PC-9 (cell line): ENCODE data around the gene ZNF467. TPM values are rescaled to one million over a fixed set of nuclear protein-coding genes. Genes with fewer than 3 reads are reported as not detected.

ENCODE experiments used
- BruUV-seq: library from RNA; stranded (reverse); fragments of 400-500 nt; replicated peaks from 2 replicates; lab custom pipeline; 2021; lab: Mats Ljungman, UMichigan
- CTCF ChIA-PET: fragments of 300-600 bp; sonication (Branson Sonifier 250); formaldehyde crosslinking; loops from one replicate; lab custom pipeline; 2022; ENCODE audit warnings: antibody characterized with exemption; lab: Charles Lee
- POLR2A ChIA-PET: fragments of 300-600 bp; sonication (Branson Sonifier 250); formaldehyde crosslinking; loops from one replicate; lab custom pipeline; 2022; ENCODE audit warnings: antibody characterized with exemption; ENCODE audit not compliant: unreplicated experiment; lab: Charles Lee
- DNase-seq, 2 experiments: peaks; one replicate each; pipeline versions ENCODE4 v3.0.0 to v3.0.0-alpha.2; 2015 to 2022; ENCODE audit warnings: mixed read lengths in 1 of 2
- H2AFZ ChIP-seq: fragments of 200-600 bp; sonication (generic); 2 replicates; pipeline ENCODE4 v1.8.1; 2017; ENCODE audit warnings: antibody characterized with exemption
- H3F3A ChIP-seq: fragments of 200-600 bp; sonication (generic); 2 replicates; pipeline ENCODE4 v1.8.1; 2017; ENCODE audit warnings: antibody characterized with exemption, mild to moderate bottlenecking, low read depth; ENCODE audit not compliant: insufficient read depth
- H3K27ac ChIP-seq: fragments of 200-600 bp; sonication (generic); 2 replicates; pipeline ENCODE4 v1.6.1; 2016; ENCODE audit warnings: mixed run types
- H3K27me3 ChIP-seq: fragments of 200-600 bp; sonication (generic); 2 replicates; pipeline ENCODE4 v1.6.1; 2016; ENCODE audit warnings: low read depth, mixed run types; ENCODE audit not compliant: insufficient read depth
- H3K36me3 ChIP-seq: fragments of 200-600 bp; sonication (generic); 2 replicates; pipeline ENCODE4 v1.6.1; 2016; ENCODE audit warnings: low read depth, mixed run types
- H3K4me1 ChIP-seq: fragments of 200-600 bp; sonication (generic); replicated peaks from 2 replicates; pipeline ENCODE4 v1.6.1; 2016; ENCODE audit warnings: mixed run types; ENCODE audit not compliant: insufficient read depth
- H3K4me2 ChIP-seq: fragments of 200-600 bp; sonication (generic); 2 replicates; pipeline ENCODE4 v1.6.1; 2017; ENCODE audit warnings: mixed run types
- H3K4me3 ChIP-seq: fragments of 200-600 bp; sonication (generic); 2 replicates; pipeline ENCODE4 v1.6.1; 2016; ENCODE audit warnings: mixed run types
- H3K79me2 ChIP-seq: fragments of 200-600 bp; sonication (generic); 2 replicates; pipeline ENCODE4 v1.6.1; 2017; ENCODE audit warnings: low read depth, mixed run types
- H3K9me2 ChIP-seq: fragments of 200-600 bp; sonication (generic); 2 replicates; pipeline ENCODE4 v1.8.1; 2017; ENCODE audit warnings: mild to moderate bottlenecking; ENCODE audit not compliant: insufficient read depth
- H3K9me3 ChIP-seq: fragments of 200-600 bp; sonication (generic); 2 replicates; pipeline ENCODE4 v1.8.1; 2016; ENCODE audit warnings: low read depth; ENCODE audit not compliant: insufficient read depth
- H4K20me1 ChIP-seq: fragments of 200-600 bp; sonication (generic); 2 replicates; pipeline ENCODE4 v1.8.1; 2017; ENCODE audit not compliant: insufficient read depth
- EZH2 ChIP-seq: fragments of 200-600 bp; sonication (generic); IDR thresholded peaks from 2 replicates; pipeline ENCODE4 v1.8.0; 2017; ENCODE audit warnings: antibody characterized with exemption, low read depth
- intact Hi-C: fragments of 100-400 bp; cut with micrococcal nuclease; formaldehyde crosslinking; loops from one replicate; pipeline ENCODE4 v1.10.0; 2022; ENCODE audit not compliant: unreplicated experiment
- total RNA-seq: library from RNA; stranded (reverse); gene quantifications from 2 replicates; pipeline ENCODE4 v1.2.3, GENCODE V29; 2021
- TF ChIP-seq, protein P1 (sequence below): fragments of 200-600 bp; sonication (generic); conservative IDR thresholded peaks from 2 replicates; pipeline ENCODE4 v1.6.1; 2017; ENCODE audit warnings: mixed run types, antibody characterized with exemption, mild to moderate bottlenecking, moderate library complexity

The ZNF467 gene
- total RNA-seq, 1 experiment from 2014 or later: 6.6 TPM

DNA sequence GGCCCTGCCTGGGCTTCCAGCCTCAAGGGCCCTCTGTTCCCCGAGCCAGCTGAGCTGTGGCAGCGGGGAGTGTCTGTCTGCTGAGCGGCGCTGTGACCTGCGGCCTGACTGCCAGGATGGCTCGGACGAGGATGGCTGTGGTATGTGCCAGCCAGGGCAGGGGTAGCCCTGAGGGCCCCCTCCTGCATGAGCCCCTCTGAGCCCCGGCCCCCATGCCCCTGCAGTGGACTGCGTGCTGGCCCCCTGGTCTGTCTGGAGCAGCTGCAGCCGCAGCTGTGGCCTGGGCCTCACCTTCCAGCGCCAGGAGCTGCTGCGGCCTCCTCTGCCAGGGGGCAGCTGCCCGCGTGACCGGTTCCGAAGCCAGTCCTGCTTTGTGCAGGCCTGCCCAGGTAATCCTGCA is 28.4 kb upstream of the ZNF467 start:
- no peak overlapping the region for H3K27ac ChIP-seq
- intact Hi-C loops: no loop called here
- ChIA-PET CTCF (interaction anchor here (0.6 kb wide), 1 partner anchor 27 kb away, joined by 3 read pairs; no protein-coding TSS in a partner anchor), POLR2A (no interaction called here)
- no peaks in the 10 kb centered on the region for H3K4me1 ChIP-seq
- H3K4me3 ChIP-seq: no peak overlapping the region
- no peak for TF ChIP-seq EZH2
- TF ChIP-seq, protein P1, sequence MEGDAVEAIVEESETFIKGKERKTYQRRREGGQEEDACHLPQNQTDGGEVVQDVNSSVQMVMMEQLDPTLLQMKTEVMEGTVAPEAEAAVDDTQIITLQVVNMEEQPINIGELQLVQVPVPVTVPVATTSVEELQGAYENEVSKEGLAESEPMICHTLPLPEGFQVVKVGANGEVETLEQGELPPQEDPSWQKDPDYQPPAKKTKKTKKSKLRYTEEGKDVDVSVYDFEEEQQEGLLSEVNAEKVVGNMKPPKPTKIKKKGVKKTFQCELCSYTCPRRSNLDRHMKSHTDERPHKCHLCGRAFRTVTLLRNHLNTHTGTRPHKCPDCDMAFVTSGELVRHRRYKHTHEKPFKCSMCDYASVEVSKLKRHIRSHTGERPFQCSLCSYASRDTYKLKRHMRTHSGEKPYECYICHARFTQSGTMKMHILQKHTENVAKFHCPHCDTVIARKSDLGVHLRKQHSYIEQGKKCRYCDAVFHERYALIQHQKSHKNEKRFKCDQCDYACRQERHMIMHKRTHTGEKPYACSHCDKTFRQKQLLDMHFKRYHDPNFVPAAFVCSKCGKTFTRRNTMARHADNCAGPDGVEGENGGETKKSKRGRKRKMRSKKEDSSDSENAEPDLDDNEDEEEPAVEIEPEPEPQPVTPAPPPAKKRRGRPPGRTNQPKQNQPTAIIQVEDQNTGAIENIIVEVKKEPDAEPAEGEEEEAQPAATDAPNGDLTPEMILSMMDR: no peak
- H3K27me3 ChIP-seq: peaks cover 63% of the 10 kb centered on the region
- no TSS peak for BruUV-seq
- H4K20me1 ChIP-seq: no peaks in the 10 kb centered on the region
- H3K36me3 ChIP-seq: no peaks in the 10 kb centered on the region
- H3K4me2 ChIP-seq: no peak overlapping the region
- DNase-seq: no peak
- no peaks in the 10 kb centered on the region for H3K9me2 ChIP-seq
- no peaks in the 10 kb centered on the region for H3F3A ChIP-seq
- no peak overlapping the region for H2AFZ ChIP-seq
- no peaks in the 10 kb centered on the region for H3K79me2 ChIP-seq
- no peaks in the 10 kb centered on the region for H3K9me3 ChIP-seq

DNA sequence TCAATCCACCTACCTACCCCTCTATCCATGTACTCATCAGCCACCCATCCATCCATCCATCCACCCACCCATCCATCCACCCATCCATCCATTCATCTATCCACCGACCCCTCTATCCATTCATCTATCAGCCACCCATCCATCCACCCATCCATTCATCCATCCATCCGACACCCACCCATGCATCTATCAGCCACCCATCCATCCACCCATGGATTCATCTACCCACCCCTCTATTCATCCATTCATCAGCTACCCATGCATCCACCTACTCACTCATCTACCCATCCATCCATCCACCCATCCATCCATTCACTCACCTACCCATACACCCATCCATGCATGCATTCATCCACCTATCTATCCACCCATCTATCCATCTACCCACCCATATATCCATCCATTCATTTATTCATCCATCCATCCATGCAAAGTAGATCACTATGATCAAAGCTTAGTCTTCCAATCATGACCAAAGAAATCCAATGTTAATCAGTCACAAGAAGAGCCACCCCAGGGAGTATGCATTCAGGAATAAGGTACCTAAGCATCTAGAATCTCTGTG is 27.7 kb upstream of the ZNF467 start:
- H3K27me3 ChIP-seq: peaks cover 56% of the 10 kb centered on the region
- H3K4me1 ChIP-seq: no peaks in the 10 kb centered on the region
- no peak overlapping the region for H3K4me3 ChIP-seq
- intact Hi-C loops: no loop called here
- ChIA-PET CTCF (no interaction called here), POLR2A (no interaction called here)
- H2AFZ ChIP-seq: no peak overlapping the region
- H3K9me2 ChIP-seq: no peaks in the 10 kb centered on the region
- no peaks in the 10 kb centered on the region for H4K20me1 ChIP-seq
- no peaks in the 10 kb centered on the region for H3K9me3 ChIP-seq
- no peak overlapping the region for H3K27ac ChIP-seq
- no peaks in the 10 kb centered on the region for H3F3A ChIP-seq
- no peaks in the 10 kb centered on the region for H3K79me2 ChIP-seq
- no TSS peak for BruUV-seq
- H3K36me3 ChIP-seq: no peaks in the 10 kb centered on the region
- DNase-seq: no peak
- H3K4me2 ChIP-seq: no peak overlapping the region
- no peak for TF ChIP-seq EZH2
- TF ChIP-seq, protein P1: no peak

DNA sequence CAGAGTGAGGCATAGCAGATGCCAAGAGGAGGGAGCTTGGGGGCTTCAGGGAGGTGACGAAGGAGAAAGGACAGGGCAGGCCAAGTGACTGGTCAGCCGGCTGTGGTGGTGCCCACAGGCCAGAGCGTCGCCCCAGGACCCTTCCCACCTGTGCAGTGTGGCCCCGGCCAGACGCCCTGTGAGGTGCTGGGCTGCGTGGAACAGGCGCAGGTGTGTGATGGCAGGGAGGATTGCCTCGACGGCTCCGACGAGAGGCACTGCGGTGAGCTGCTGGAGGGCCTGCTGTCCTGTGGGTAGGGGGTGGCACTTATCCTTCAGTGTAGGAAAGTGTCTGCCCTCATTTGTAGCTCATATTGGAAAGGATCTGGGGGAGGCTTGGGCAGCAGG is 26.8 kb upstream of the ZNF467 start:
- TF ChIP-seq, protein P1: no peak; the same call in none of the 2 replicates
- TF ChIP-seq EZH2: no peak
- no peaks in the 10 kb centered on the region for H3K79me2 ChIP-seq
- no TSS peak for BruUV-seq
- no peak for DNase-seq
- no peak overlapping the region for H3K4me2 ChIP-seq
- CTCF ChIA-PET: no interaction called here
- no peaks in the 10 kb centered on the region for H3K9me3 ChIP-seq
- H4K20me1 ChIP-seq: no peaks in the 10 kb centered on the region
- intact Hi-C loops: no loop called here
- no peaks in the 10 kb centered on the region for H3K4me1 ChIP-seq
- H3K36me3 ChIP-seq: no peaks in the 10 kb centered on the region
- H3K27ac ChIP-seq: no peak overlapping the region
- POLR2A ChIA-PET: no interaction called here
- H3K27me3 ChIP-seq: peaks cover 51% of the 10 kb centered on the region
- H3K4me3 ChIP-seq: no peak overlapping the region
- H2AFZ ChIP-seq: no peak overlapping the region
- H3F3A ChIP-seq: no peaks in the 10 kb centered on the region
- H3K9me2 ChIP-seq: no peaks in the 10 kb centered on the region
